GM12891 (cell line): Measurements from ENCODE around the gene NCKAP1.

Experiments used
- DNase-seq: peaks from one replicate; pipeline ENCODE4 v3.0.0; 2011; ENCODE audit warnings: low spot score; ENCODE audit not compliant: insufficient read length
- FAIRE-seq: peaks from 2 replicates; lab custom pipeline; 2011; peaks lifted over from hg19 to GRCh38; lab: Jason Lieb, UNC
- PAX5 ChIP-seq: IDR thresholded peaks from 2 replicates; pipeline ENCODE4 v1.6.1; 2011; ENCODE audit warnings: low read length, moderate library complexity, mild to moderate bottlenecking; ENCODE audit not compliant: insufficient read depth, severe bottlenecking
- POLR2A ChIP-seq: IDR thresholded peaks from 2 replicates; pipeline ENCODE4 v1.6.1; 2011; ENCODE audit warnings: low read depth, low read length, control low read depth
- POLR2AphosphoS5 ChIP-seq: IDR thresholded peaks from 2 replicates; pipeline ENCODE4 v1.6.1; 2011; ENCODE audit warnings: low read depth, low read length, control low read depth
- POU2F2 ChIP-seq: IDR thresholded peaks from 2 replicates; pipeline ENCODE4 v1.6.1; 2011; ENCODE audit warnings: low read depth, mild to moderate bottlenecking, control low read depth, low read length, moderate library complexity
- SPI1 ChIP-seq: IDR thresholded peaks from 2 replicates; pipeline ENCODE4 v1.6.1; 2011; ENCODE audit warnings: low read depth, low read length, control low read depth
- TAF1 ChIP-seq: IDR thresholded peaks from 2 replicates; pipeline ENCODE4 v1.6.1; 2011; ENCODE audit warnings: low read depth, low read length, control low read depth

Gene NCKAP1

DNA sequence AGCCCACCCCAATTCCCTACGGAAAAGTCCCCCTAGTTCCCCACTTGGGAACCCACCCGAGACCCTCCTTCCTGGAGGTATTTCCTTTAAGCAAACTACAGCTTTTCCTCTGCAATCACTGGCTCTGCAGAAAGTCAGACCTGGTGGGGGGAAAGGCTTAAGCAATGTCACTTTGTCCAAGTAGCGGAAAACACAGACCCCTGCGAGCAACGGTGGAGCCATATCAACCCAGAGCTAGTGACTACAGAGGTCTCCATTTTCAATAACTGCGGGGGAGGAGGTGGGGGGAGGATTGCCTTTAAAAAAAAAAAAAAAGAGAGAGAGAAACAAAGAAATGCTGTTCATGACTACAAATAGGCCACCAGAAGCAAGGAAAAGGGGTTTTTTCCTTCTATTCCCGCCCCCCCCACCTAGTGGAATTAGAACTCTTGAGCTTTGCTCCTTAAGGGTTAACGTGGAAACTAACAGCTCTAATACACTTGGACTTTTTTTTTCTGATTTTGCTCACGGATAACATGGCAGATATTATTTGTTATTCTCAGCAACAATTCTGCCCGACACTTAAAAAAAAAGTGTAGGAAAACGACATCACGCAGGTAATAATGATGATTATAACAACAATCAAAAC, 170.7 kb downstream of the NCKAP1 start:
- DNase-seq (no peak), FAIRE-seq (no peak)
- TF ChIP-seq SPI1 (no peak), PAX5 (no peak), POLR2A (no peak), POU2F2 (no peak), POLR2AphosphoS5 (no peak), TAF1 (no peak)

DNA sequence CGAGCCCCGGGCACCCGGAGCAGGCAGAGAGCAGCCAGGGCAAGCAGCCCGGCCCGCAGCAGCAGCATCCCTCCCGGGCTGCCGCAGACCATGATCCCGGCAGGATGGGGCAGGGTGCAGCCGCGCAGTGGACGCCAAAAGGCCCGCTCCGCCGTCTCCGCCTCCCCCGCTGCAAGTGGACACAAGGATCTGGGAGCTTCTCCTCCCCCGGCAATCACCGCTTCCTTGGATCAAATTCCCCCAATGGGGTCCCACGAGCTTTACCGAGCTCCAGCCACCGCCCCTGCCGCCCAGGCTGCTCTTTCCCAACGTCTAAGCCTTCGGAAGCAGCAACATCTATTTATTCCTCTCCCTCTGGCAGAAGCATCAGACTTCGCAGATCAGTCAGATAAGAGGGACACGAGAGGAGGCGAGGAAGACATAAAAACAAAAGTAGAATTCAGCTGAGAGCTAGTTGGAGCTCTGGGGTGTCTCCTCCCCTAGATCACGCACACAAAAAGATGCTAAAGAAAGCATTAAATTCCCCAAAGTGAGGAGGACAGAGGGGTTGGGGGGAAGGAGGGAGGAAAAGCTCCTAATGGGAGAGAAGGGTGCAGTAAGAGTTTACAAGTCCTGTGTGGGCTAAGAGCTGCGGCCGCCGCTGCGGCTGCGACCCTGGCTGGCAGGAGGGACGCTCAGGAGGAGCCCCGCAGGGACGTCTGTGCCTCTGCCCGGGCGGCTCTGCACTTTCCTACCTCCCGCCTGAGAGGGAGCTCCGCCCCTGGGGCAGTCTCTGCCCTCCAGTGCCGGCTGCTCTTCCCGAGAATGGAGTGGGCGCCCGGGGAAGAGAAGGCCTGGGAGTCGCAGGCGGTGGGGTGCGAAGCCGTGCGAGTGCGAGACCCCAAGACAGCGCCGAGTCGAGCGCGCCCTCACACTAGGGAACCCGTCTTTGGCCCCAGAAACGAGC, 171.5 kb downstream of the NCKAP1 start, which contains the start of gene FRZB:
FRZB (minus strand) TSS at position 177 of the 946 bp plus-strand sequence; CDS start at position 92, 85 bp downstream.
- FAIRE-seq = no peak
- no peak for TF ChIP-seq POLR2AphosphoS5
- TF ChIP-seq SPI1 = no peak
- no peak for TF ChIP-seq PAX5
- no peak for TF ChIP-seq TAF1
- TF ChIP-seq POLR2A = no peak
- TF ChIP-seq POU2F2 = no peak
- peak; percentile 30 for DNase-seq

DNA sequence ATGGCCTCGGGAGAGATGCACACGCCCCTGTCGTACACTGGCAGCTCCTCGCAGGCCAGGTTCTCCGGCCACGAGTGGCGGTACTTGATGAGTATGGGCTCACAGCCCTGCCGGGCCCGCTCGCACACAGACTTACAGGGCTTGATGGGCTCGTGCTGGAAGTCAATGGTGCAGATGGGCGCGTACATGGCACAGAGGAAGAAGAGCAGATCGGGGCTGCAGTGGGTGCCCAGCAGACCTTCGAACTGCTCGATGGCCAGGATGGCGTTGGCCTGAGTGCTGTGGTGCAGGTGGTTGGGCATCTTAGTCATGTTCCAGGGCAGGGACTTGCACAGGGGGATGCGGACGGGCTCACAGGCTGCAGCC, 172.2 kb downstream of the NCKAP1 start:
- FAIRE-seq (no peak), DNase-seq (no peak)
- TF ChIP-seq POU2F2 (no peak), SPI1 (no peak), TAF1 (no peak), POLR2AphosphoS5 (no peak), PAX5 (no peak), POLR2A (no peak)

DNA sequence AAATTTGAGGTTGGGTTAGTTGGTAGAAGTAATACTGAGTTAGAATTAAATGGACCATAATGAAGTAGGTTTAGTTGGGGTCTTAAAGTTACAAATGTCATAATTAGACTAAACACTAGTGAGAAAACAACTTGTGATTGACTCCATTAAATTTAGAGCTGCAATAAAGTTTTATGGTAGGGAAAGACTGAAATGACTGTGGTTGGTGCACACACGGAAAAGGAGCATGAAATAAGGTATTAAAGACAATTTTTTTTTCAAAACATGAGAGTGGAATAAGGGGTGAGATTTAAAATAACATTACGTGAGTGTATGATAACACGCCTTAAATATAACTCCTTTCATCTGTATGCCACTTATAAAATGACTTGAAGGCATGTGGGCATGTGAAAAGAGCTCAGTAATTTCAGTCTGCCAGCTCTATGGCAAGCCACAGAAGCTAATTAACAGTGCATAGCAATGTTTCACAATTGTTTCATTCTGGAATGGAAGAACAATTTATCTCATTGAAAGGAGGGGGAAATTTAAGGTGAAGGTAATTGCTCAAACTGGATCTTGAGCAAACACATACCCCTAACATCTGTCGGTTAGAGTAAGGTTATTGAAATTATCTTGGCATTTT, 173.2 kb downstream of the NCKAP1 start:
- DNase-seq (no peak), FAIRE-seq (no peak)
- TF ChIP-seq POLR2A (no peak), PAX5 (no peak), POU2F2 (no peak), POLR2AphosphoS5 (no peak), TAF1 (no peak), SPI1 (no peak)

DNA sequence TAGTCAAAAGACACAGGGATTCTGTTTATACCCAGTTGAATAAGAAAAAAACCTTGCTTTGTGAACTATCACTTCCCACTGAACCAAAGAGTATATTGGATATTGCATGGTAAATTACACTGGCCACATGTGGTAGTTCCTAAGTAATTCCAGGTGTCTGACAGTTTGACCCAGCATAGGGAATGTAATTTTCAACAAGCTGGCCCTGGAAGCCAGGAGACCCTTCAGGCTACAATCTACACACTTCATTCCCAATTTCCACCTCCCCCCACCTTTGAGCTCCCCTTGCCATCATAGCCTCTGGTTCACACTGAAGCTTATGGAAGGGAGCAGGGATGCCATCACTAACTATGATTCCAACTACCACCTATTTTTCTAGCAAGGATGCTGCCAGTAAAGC, 174.6 kb downstream of the NCKAP1 start:
- FAIRE-seq = no peak
- no peak for TF ChIP-seq POU2F2
- TF ChIP-seq POLR2A = no peak
- no peak for TF ChIP-seq PAX5
- no peak for TF ChIP-seq POLR2AphosphoS5
- no peak for TF ChIP-seq TAF1
- TF ChIP-seq SPI1 = no peak

DNA sequence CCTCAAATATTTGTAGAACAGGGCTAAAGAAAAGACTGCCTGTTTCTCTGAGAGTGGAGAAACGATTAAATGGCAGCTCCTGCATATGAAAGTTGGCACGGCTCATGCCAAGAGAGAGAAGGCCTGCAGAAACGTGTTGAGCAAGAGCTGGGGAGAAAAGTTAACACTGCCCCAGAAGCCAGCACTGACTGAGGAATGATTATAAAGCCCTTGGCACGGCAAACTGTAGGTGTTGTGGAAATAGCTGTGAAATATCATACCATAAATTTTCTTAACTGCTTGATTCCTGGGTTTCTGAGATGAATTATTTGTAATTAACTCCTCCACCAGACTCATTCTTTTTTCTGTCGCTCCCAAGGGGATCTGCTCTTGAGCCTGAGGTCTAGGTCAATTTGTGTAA, 176.2 kb downstream of the NCKAP1 start:
- DNase-seq = no peak
- TF ChIP-seq POLR2A (no peak), POU2F2 (no peak), SPI1 (no peak), POLR2AphosphoS5 (no peak), TAF1 (no peak), PAX5 (no peak)
- no peak for FAIRE-seq

More for the DNA sequence above, 174.6 kb downstream of the NCKAP1 start:
- DNase-seq = no peak

DNA sequence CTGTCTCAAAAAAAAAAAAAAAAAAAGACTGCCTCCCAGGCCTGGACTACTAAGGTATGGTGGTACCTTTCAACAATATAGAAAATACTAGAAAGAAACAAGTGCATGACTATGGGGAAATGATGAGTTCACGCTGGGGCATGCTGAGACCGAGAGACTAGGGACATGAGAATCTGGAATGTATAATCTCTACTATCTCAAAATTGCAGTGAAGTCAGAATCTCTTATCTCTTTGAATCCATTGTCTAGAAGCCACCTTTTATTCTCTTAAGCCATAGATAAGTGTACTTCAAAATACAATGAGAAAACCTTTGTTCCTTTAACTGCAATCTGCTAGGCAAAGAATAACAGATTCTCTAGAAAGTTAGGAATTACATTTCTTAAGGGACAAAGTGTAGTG, 177.4 kb downstream of the NCKAP1 start:
- DNase-seq (no peak), FAIRE-seq (no peak)
- TF ChIP-seq POLR2AphosphoS5 (no peak), POU2F2 (no peak)
